ENCODE measurements around the gene ACTR1B.

ACTR1B gene

GRCh38 chr2:97707362-97708047 lies 43.7 kb upstream of the ACTR1B start:
- DNase-seq: no peak
- Histone ChIP-seq H3K9me3 (ENCODE audit: control extremely low read depth in 1 of 5, control insufficient read depth in 4 of 5, insufficient read depth in 2 of 5, low read depth in 1 of 5, low read length in 4 of 5) (no peaks in the 10 kb centered on the region), H3K36me3 (ENCODE audit: control insufficient read depth in 4 of 4, insufficient read depth in 4 of 4, low read length in 3 of 4) (no peaks in the 10 kb centered on the region), H3K27me3 (replicated peaks in 2 of 5; ENCODE audit: control insufficient read depth in 4 of 5, insufficient read depth in 5 of 5, low read length in 4 of 5) (no peaks in the 10 kb centered on the region), H3K4me1 (ENCODE audit: control extremely low read depth in 1 of 4, control insufficient read depth in 4 of 4, insufficient read depth in 4 of 4, low read length in 3 of 4) (peaks cover 0 to 9% (median 8%) of the 10 kb centered on the region in 4 experiments), H3K4me3 (ENCODE audit: control insufficient read depth in 1 of 7, extremely low read depth in 1 of 7, insufficient read depth in 4 of 7, low read depth in 2 of 7, low read length in 6 of 7) (no peak overlapping the region), H3K27ac (ENCODE audit: insufficient read depth in 1 of 2, low read depth in 1 of 2, low read length in 2 of 2, poor library complexity in 1 of 2, severe bottlenecking in 2 of 2) (no peak overlapping the region)
- 99% methylated on average over 9 of the region's 11 CpGs for WGBS (ENCODE audit: insufficient coverage)
- ChIA-PET POLR2A (interaction anchor here (1.1 to 1.5 kb wide), 2 partner anchors 16 to 33 kb away, joined by 3 read pairs; no protein-coding TSS in a partner anchor), CTCF (interaction anchor here (0.6 to 11.6 kb wide), 9 partner anchors 8 to 117 kb away, joined by 3 to 131 read pairs (median 5); partner anchors contain the start of genes ACTR1B and ANKRD36B)

- DNase-seq: no peak
- H3K27me3 ChIP-seq (replicated peaks in 2 of 5; ENCODE audit: control insufficient read depth in 4 of 5, insufficient read depth in 5 of 5, low read length in 4 of 5): no peaks in the 10 kb centered on the region
- POLR2A ChIA-PET: no interaction called here
- CTCF ChIA-PET: interaction anchor here (0.6 to 11.6 kb wide), 7 partner anchors 8 to 116 kb away, joined by 3 to 131 read pairs (median 4); partner anchors contain the start of gene ANKRD36B
- H3K9me3 ChIP-seq (ENCODE audit: control extremely low read depth in 1 of 5, control insufficient read depth in 4 of 5, insufficient read depth in 2 of 5, low read depth in 1 of 5, low read length in 4 of 5): no peaks in the 10 kb centered on the region
- no peak overlapping the region for H3K4me3 ChIP-seq (ENCODE audit: control insufficient read depth in 1 of 7, extremely low read depth in 1 of 7, insufficient read depth in 4 of 7, low read depth in 2 of 7, low read length in 6 of 7)
- no peaks in the 10 kb centered on the region for H3K36me3 ChIP-seq (ENCODE audit: control insufficient read depth in 4 of 4, insufficient read depth in 4 of 4, low read length in 3 of 4)
- no peak overlapping the region for H3K27ac ChIP-seq (ENCODE audit: insufficient read depth in 1 of 2, low read depth in 1 of 2, low read length in 2 of 2, poor library complexity in 1 of 2, severe bottlenecking in 2 of 2)
- H3K4me1 ChIP-seq (ENCODE audit: control extremely low read depth in 1 of 4, control insufficient read depth in 4 of 4, insufficient read depth in 4 of 4, low read length in 3 of 4): peaks cover 0 to 7% (median 6%) of the 10 kb centered on the region in 4 experiments
- 98% methylated on average over 4 of the region's 11 CpGs for WGBS (ENCODE audit: insufficient coverage)
These were observed 43.0 kb upstream of the ACTR1B start for GRCh38 chr2:97706708-97707345.

GRCh38 chr2:97706112-97706511 lies 42.3 kb upstream of the ACTR1B start:
- no peaks in the 10 kb centered on the region for H3K36me3 ChIP-seq (ENCODE audit: control insufficient read depth in 4 of 4, insufficient read depth in 4 of 4, low read length in 3 of 4)
- no peak for DNase-seq
- WGBS (ENCODE audit: insufficient coverage): 100% methylated on average over 4 of the region's 13 CpGs
- CTCF ChIA-PET: interaction anchor here (0.8 to 11.6 kb wide), 6 partner anchors 7 to 563 kb away, joined by 3 to 131 read pairs (median 4); no protein-coding TSS in a partner anchor
- no peaks in the 10 kb centered on the region for H3K27me3 ChIP-seq (replicated peaks in 2 of 5; ENCODE audit: control insufficient read depth in 4 of 5, insufficient read depth in 5 of 5, low read length in 4 of 5)
- POLR2A ChIA-PET: no interaction called here
- H3K9me3 ChIP-seq (ENCODE audit: control extremely low read depth in 1 of 5, control insufficient read depth in 4 of 5, insufficient read depth in 2 of 5, low read depth in 1 of 5, low read length in 4 of 5): no peaks in the 10 kb centered on the region
- H3K4me3 ChIP-seq (ENCODE audit: control insufficient read depth in 1 of 7, extremely low read depth in 1 of 7, insufficient read depth in 4 of 7, low read depth in 2 of 7, low read length in 6 of 7): no peak overlapping the region
- peaks cover 0 to 7% (median 6%) of the 10 kb centered on the region in 4 experiments for H3K4me1 ChIP-seq (ENCODE audit: control extremely low read depth in 1 of 4, control insufficient read depth in 4 of 4, insufficient read depth in 4 of 4, low read length in 3 of 4)
- H3K27ac ChIP-seq (ENCODE audit: insufficient read depth in 1 of 2, low read depth in 1 of 2, low read length in 2 of 2, poor library complexity in 1 of 2, severe bottlenecking in 2 of 2): no peak overlapping the region

GRCh38 chr2:97704989-97705388 lies 41.1 kb upstream of the ACTR1B start:
- H3K36me3 ChIP-seq (ENCODE audit: control insufficient read depth in 4 of 4, insufficient read depth in 4 of 4, low read length in 3 of 4): no peaks in the 10 kb centered on the region
- no peak overlapping the region for H3K27ac ChIP-seq (ENCODE audit: insufficient read depth in 1 of 2, low read depth in 1 of 2, low read length in 2 of 2, poor library complexity in 1 of 2, severe bottlenecking in 2 of 2)
- peaks cover 0 to 7% (median 5%) of the 10 kb centered on the region in 4 experiments for H3K4me1 ChIP-seq (ENCODE audit: control extremely low read depth in 1 of 4, control insufficient read depth in 4 of 4, insufficient read depth in 4 of 4, low read length in 3 of 4)
- H3K9me3 ChIP-seq (ENCODE audit: control extremely low read depth in 1 of 5, control insufficient read depth in 4 of 5, insufficient read depth in 2 of 5, low read depth in 1 of 5, low read length in 4 of 5): no peaks in the 10 kb centered on the region
- CTCF ChIA-PET: interaction anchor here (0.7 to 10.5 kb wide), 4 partner anchors 12 to 564 kb away, joined by 3 to 131 read pairs (median 3); no protein-coding TSS in a partner anchor
- POLR2A ChIA-PET: no interaction called here
- H3K4me3 ChIP-seq (ENCODE audit: control insufficient read depth in 1 of 7, extremely low read depth in 1 of 7, insufficient read depth in 4 of 7, low read depth in 2 of 7, low read length in 6 of 7): no peak overlapping the region
- DNase-seq: no peak
- WGBS (ENCODE audit: insufficient coverage): 100% methylated on average over 2 of the region's 5 CpGs
- no peaks in the 10 kb centered on the region for H3K27me3 ChIP-seq (replicated peaks in 2 of 5; ENCODE audit: control insufficient read depth in 4 of 5, insufficient read depth in 5 of 5, low read length in 4 of 5)

GRCh38 chr2:97703741-97704140 lies 39.9 kb upstream of the ACTR1B start:
- H3K27me3 ChIP-seq (replicated peaks in 2 of 5; ENCODE audit: control insufficient read depth in 4 of 5, insufficient read depth in 5 of 5, low read length in 4 of 5): no peaks in the 10 kb centered on the region
- no peak for DNase-seq
- H3K4me1 ChIP-seq (ENCODE audit: control extremely low read depth in 1 of 4, control insufficient read depth in 4 of 4, insufficient read depth in 4 of 4, low read length in 3 of 4): peaks cover 0 to 7% (median 3%) of the 10 kb centered on the region in 4 experiments
- POLR2A ChIA-PET: no interaction called here
- no peak overlapping the region for H3K27ac ChIP-seq (ENCODE audit: insufficient read depth in 1 of 2, low read depth in 1 of 2, low read length in 2 of 2, poor library complexity in 1 of 2, severe bottlenecking in 2 of 2)
- H3K4me3 ChIP-seq (ENCODE audit: control insufficient read depth in 1 of 7, extremely low read depth in 1 of 7, insufficient read depth in 4 of 7, low read depth in 2 of 7, low read length in 6 of 7): no peak overlapping the region
- no peaks in the 10 kb centered on the region for H3K9me3 ChIP-seq (ENCODE audit: control extremely low read depth in 1 of 5, control insufficient read depth in 4 of 5, insufficient read depth in 2 of 5, low read depth in 1 of 5, low read length in 4 of 5)
- CTCF ChIA-PET: interaction anchor here (0.7 to 1.5 kb wide), 3 partner anchors 41 to 113 kb away, joined by 3 to 4 read pairs (median 3); no protein-coding TSS in a partner anchor
- WGBS (ENCODE audit: insufficient coverage): no CpG with 5 or more reads among the region's 3 CpGs
- H3K36me3 ChIP-seq (ENCODE audit: control insufficient read depth in 4 of 4, insufficient read depth in 4 of 4, low read length in 3 of 4): no peaks in the 10 kb centered on the region

- no peak overlapping the region for H3K27ac ChIP-seq (ENCODE audit: insufficient read depth in 1 of 2, low read depth in 1 of 2, low read length in 2 of 2, poor library complexity in 1 of 2, severe bottlenecking in 2 of 2)
- no peak for DNase-seq
- no peaks in the 10 kb centered on the region for H3K9me3 ChIP-seq (ENCODE audit: control extremely low read depth in 1 of 5, control insufficient read depth in 4 of 5, insufficient read depth in 2 of 5, low read depth in 1 of 5, low read length in 4 of 5)
- H3K4me1 ChIP-seq (ENCODE audit: control extremely low read depth in 1 of 4, control insufficient read depth in 4 of 4, insufficient read depth in 4 of 4, low read length in 3 of 4): peaks cover 0 to 2% (median 0%) of the 10 kb centered on the region in 4 experiments
- no peaks in the 10 kb centered on the region for H3K36me3 ChIP-seq (ENCODE audit: control insufficient read depth in 4 of 4, insufficient read depth in 4 of 4, low read length in 3 of 4)
- ChIA-PET CTCF (interaction anchor here (0.7 to 1.5 kb wide), 5 partner anchors 15 to 112 kb away, joined by 3 to 5 read pairs (median 3); no protein-coding TSS in a partner anchor), POLR2A (no interaction called here)
- WGBS (ENCODE audit: insufficient coverage): 98% methylated on average over 8 of the region's 19 CpGs
- H3K27me3 ChIP-seq (replicated peaks in 2 of 5; ENCODE audit: control insufficient read depth in 4 of 5, insufficient read depth in 5 of 5, low read length in 4 of 5): no peaks in the 10 kb centered on the region
- H3K4me3 ChIP-seq (ENCODE audit: control insufficient read depth in 1 of 7, extremely low read depth in 1 of 7, insufficient read depth in 4 of 7, low read depth in 2 of 7, low read length in 6 of 7): no peak overlapping the region
These were observed 39.1 kb upstream of the ACTR1B start for GRCh38 chr2:97702731-97703470.
